Urothelium cell line (cell line): ENCODE data around the gene NRBP1.
A peak's percentile ranks its signal among the peaks of the same experiment; 100 is the strongest.
"Not testable (repeated sequence)": the region's sequence is repeated elsewhere in the genome, so short reads cannot be mapped to it uniquely, and the experiment has no call there.

Source experiments
- DNase-seq: peaks from one replicate; pipeline ENCODE4 v3.0.0; 2011; ENCODE audit warnings: low spot score, mixed read lengths
- FAIRE-seq: peaks from 2 replicates; lab custom pipeline; 2011; peaks lifted over from hg19 to GRCh38; lab: Jason Lieb, UNC

NRBP1 gene

DNA sequence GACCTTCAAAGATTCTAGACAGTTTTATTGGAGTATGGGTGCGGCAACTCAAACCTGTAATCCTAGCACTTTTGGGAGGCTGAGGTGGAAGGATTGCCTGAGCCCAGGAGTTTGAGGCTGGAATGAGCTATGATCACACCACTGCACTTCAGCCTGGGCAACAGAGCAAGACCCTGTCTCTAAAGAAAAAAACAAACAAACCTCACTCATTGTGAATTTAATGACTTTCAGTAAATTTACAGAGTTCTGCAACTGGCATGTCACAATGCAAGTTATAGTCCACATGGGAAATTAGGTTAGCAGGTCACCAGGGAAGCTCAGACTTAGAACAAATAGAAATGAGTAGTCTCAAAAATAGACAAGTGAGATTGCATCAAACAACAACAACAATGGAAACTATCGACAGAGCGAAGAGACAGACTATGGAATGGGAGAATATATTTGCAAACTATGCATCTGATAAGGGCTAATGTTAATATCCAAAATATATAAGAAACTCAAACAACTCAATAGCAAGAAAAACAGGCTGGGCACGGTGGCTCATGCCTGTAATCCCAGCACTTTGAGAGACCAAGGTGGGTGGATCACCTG lies 6.7 kb upstream of the NRBP1 start:
- FAIRE-seq (no peak), DNase-seq (no peak)

DNA sequence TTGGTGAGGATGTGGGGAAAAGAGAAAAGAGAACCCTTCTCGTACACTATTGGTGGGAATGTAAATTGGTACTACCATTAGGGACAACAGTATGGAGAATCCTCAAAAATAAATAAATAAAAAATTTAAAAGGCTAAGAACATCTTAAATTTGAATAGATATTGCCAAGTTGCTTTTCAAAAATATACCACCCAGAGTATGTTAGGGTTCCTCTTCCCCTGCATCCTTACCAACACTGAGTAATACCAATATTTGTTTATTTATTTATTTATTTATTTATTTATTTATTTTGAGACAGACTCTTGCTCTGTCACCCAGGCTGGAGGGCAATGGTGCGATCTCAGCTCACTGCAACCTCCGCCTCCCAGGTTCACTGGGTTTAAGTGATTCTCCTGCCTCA lies 5.5 kb upstream of the NRBP1 start:
- no peak for FAIRE-seq
- no peak for DNase-seq

DNA sequence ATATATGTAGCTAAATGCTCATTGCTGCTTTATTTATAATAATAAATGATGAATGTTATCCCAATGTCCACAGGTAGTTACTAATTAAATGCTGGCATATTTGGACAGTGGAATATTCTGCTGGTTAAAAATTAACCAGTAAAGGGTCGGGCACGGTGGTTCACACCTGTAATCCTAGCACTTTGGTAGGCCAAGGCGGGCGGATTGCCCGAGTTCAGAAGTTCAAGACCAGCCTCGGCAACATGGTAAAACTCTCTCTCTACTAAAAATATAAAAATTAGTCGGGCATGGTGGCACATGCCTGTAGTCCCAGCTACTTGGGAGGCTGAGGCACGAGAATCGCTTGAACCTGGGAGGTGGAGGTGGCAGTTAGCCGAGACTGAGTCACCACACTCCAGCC lies 3.4 kb upstream of the NRBP1 start:
- not testable (repeated sequence) for DNase-seq, FAIRE-seq

DNA sequence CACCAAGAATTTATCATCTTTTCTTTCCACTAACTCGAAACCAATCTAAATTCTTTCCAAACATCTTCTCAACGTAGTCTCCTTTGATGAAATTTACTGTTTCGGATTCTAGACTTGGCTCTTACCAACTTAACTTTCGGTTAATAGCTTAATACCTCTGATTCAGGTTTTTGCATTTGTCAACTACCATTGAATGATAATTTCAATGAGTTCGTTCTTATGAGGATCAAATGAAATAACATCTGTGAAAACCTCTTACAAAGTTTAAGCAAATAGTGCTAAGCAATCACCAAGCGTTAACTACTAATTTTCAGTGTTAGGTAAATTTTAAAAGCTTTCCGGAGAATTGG lies 593 bp upstream of the NRBP1 start:
- FAIRE-seq (no peak), DNase-seq (no peak)

- FAIRE-seq = peak; percentile 13
- DNase-seq = peak; percentile 98
These were observed 629 bp downstream of the NRBP1 start for GRCh38 chr2:27428978-27429541.

GRCh38 chr2:27431395-27431794 lies 3.0 kb downstream of the NRBP1 start:
- no peak for DNase-seq
- no peak for FAIRE-seq

DNA sequence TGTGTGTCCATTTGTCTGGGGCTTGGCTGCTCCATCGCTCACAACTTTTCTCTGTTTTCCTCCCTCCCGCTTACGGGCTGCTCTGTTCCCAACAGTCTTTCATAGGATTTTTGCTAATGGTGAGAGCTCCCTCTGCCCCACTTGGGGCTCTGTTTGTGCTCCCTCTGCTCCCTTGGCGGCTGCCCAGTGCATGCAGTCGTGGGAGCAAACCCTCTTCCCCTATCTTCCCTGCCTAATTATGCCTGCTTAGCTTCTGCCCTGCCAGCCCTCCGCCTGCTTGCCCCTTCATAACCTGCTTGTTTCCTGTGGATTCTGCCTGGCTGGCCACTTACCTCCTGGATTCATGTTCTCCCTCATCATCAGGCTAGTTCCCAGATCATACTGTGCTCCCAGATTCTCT lies 7.2 kb downstream of the NRBP1 start:
- FAIRE-seq (no peak), DNase-seq (no peak)

DNA sequence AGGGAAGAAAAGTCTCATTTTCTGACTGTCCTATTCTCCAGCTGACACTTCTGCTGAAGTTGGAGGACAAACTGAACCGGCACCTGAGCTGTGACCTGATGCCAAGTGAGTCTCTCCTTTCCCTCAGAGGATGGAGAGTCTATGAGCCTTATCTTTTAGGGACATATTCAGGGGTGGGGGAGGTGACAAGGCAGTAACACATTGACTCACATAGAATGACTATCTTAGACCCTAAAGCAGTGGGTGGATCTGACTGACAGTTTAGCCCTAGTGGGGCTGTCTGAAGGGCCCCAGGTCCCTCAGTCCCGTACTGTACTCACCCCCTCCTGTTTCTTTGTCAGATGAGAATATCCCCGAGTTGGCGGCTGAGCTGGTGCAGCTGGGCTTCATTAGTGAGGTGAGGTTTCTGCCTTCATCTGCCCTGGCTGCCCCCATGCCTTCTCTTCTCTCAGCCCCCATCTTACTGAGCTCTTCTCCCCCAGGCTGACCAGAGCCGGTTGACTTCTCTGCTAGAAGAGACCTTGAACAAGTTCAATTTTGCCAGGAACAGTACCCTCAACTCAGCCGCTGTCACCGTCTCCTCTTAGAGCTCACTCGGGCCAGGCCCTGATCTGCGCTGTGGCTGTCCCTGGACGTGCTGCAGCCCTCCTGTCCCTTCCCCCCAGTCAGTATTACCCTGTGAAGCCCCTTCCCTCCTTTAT lies 12.9 kb downstream of the NRBP1 start:
- DNase-seq (no peak), FAIRE-seq (no peak)

DNA sequence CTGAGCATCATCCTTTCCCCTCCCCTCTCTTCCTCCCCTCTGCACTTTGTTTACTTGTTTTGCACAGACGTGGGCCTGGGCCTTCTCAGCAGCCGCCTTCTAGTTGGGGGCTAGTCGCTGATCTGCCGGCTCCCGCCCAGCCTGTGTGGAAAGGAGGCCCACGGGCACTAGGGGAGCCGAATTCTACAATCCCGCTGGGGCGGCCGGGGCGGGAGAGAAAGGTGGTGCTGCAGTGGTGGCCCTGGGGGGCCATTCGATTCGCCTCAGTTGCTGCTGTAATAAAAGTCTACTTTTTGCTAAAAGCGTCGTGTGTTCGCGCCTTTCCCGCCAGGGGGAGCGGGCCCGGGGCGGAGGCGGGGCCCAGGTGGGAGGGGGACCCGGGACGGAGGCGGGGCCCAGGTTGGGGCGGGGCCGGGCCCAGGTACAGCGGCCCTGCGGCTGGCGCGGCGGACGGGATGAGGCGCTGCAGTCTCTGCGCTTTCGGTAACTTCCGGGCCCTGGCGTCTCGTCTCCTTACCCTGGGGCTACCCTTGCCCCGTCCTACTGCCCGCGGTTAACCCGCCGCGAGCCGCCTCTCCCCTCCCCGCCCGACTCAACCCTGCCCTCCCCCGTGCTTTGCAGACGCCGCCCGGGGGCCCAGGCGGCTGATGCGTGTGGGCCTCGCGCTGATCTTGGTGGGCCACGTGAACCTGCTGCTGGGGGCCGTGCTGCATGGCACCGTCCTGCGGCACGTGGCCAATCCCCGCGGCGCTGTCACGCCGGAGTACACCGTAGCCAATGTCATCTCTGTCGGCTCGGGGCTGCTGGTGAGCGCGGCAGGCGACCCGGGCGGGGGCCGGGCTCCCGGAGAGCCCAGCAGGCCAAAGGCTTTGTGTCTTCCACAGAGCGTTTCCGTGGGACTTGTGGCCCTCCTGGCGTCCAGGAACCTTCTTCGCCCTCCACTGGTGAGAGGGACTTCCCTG lies 13.8 kb downstream of the NRBP1 start, which contains the start of gene KRTCAP3:
Gene KRTCAP3 (plus strand): TSS at position 424 of the 962 bp plus-strand sequence. CDS start 32 bp downstream, at position 456.
- DNase-seq = no peak
- FAIRE-seq = peak; percentile 9

GRCh38 chr2:27442920-27443282 lies 14.5 kb downstream of the NRBP1 start:
- FAIRE-seq (no peak), DNase-seq (no peak)

DNA sequence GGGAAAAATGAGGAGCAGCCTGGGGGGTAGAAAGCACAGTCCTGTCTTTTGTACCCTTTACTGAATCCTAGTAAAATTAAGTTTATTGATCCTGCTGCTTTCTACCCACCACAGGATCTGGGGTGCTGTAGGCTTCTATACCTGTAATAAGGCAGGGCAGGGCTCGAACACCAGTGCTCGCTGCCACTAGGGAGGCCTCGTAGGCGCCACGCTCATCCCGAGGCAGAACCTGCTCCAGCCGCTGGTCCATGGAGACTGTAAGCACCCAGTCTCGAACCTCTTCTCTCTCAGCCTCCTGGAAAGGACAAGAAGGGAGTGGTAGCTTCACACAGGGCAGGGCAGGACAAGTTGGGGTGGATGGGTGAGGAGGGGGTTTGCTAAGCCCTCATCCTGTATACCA lies 16.7 kb downstream of the NRBP1 start:
- DNase-seq (no peak), FAIRE-seq (no peak)

DNA sequence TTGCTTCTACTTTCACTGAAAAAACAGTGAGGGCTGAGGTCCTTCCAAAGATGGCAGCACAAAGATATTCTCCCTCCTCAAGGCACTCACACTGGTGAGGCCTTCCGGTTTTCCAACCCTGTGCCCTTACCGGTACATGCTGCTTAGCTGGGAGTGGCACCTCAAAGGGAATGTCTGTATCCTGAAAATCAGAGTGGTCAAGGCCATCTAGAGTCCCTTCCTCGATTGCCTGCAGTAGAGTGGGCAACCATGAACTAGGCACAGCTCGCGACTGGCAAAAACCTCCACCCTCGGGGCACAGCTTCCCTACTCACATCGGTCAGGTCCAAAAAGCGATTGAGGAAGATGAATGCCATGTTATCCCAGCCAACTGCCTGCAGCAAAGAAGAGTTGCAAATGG lies 17.2 kb downstream of the NRBP1 start:
- FAIRE-seq (no peak), DNase-seq (no peak)

DNA sequence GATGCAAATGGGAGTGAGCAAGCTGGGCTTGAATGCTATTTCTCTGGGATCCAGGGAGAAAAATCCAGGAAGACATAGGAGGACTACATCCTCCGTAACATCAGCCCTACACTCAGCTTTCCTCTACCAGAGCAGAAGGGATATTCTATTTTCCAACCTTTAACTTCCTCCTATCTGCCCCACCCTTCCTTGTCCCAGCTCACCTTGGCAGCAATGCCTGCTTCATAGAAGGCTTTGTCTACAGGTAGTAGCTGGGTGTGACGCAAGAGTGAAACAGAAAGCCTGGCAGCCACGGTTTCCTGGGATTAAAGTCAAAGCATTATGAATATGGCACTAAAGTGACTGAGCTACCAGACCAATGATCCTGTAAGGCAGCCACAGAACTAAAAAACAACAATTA lies 17.6 kb downstream of the NRBP1 start:
- FAIRE-seq = no peak
- DNase-seq = no peak

DNA sequence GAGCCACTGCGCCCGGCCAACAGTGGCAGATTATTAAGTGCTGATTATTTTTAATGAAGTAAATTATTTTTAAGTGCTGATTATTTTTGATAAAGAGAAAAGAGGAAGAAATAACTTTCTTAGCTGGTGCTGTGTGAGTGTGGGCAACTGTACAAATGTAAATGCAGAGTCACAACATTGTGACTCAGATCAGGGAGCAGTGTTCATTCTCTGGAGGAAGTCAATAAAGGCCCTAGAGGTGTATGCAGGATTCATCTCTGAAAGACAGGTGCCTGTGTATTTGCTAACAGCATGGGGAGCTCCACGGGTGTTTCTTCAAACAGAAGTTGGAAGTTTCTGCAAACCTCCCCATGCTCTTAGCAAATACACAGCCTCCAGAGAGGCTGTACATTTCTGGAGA lies 19.9 kb downstream of the NRBP1 start:
- FAIRE-seq (no peak), DNase-seq (no peak)

DNA sequence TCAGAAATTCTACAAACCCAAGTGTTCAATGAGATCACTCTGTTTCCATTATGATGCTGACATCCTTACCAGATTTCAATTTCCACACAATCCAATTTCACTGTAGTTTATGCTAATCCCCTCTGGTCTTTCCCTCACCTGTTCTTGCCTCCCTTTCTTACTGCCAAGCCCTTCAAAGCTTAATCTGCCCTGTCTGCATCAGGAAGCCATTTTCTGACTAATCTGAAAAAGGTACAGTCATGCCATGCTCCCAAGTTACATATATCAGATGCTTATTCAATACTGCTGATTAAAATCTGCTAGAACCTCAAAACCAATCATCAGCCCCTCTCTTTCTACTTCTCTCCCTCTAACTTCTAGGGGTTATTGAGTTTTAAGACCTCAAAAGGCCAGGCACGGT lies 22.7 kb downstream of the NRBP1 start:
- FAIRE-seq (no peak), DNase-seq (no peak)

GRCh38 chr2:27453968-27454367 lies 25.5 kb downstream of the NRBP1 start:
- no peak for DNase-seq
- FAIRE-seq = no peak

- FAIRE-seq = no peak
These were observed 32.7 kb downstream of the NRBP1 start for GRCh38 chr2:27461118-27461517.

DNA sequence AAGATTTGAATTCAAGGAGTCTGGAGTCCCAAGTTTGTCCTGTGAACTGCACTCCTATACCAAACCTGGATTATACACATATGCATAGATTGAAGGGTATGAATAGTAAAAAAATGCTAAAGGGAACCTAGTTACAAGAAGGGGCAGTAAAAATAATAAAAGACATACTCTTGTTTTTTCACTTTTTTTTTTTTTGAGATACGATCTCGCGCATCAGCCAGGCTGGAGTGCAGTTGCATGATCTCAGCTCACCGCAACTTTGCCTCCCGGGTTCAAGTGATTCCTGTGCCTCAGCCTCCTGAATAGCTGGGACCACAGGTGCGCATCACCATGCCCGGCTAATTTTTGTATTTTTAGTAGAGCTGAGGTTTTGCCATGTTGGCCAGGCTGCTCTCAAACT lies 36.0 kb downstream of the NRBP1 start:
- FAIRE-seq = no peak
- no peak for DNase-seq

More at GRCh38 chr2:27461118-27461517, 32.7 kb downstream of the NRBP1 start:
- no peak for DNase-seq

GRCh38 chr2:27471961-27472360 lies 43.5 kb downstream of the NRBP1 start:
- no peak for FAIRE-seq

DNA sequence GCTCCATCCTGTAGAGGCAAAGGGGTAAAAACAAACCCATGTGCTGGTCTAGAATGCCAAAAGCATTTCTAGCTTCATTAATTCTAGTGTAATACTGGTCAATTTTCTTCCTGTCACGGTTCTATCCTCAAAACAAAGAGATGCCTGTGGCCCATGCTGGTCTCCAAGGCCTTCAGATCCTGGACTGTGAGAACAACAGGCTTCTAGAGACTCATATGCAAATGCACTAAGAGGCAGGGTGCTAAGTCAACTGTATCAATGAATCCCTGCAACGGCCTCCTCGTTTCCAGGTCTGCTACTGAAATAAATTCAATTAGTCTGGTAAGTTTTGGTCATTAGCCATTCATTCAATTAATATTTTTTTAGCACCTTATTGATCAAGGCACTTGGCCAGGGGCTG lies 57.1 kb downstream of the NRBP1 start:
- DNase-seq (no peak), FAIRE-seq (no peak)

More at GRCh38 chr2:27471961-27472360, 43.5 kb downstream of the NRBP1 start:
- no peak for DNase-seq

GRCh38 chr2:27489118-27489497 lies 60.7 kb downstream of the NRBP1 start:
- DNase-seq = no peak
- no peak for FAIRE-seq
